Ovary (tissue), 3 donors: Measurements from ENCODE around the gene PLCB4.

ENCODE experiments used
- POLR2A ChIP-seq: fragments of 450-650 bp; IDR thresholded peaks from one replicate; pipeline ENCODE4 v1.6.1; 2017; ENCODE audit warnings: antibody characterized with exemption, mild to moderate bottlenecking, moderate library complexity
- TF ChIP-seq, protein P1 (sequence below), 3 donors: fragments of 450-650 bp in 2 of 3; fragments of 200-600 bp in 1 of 3; IDR thresholded peaks; one replicate each; pipeline versions ENCODE4 v1.5.1 to v1.8.0; 2016 to 2022; ENCODE audit warnings: antibody characterized with exemption in 3 of 3, mild to moderate bottlenecking in 1 of 3
- donor health status: DM: no; HTN: no; CAD: no.

GRCh38 chr20:9488063-9488462, 419.2 kb downstream of the PLCB4 start:
- TF ChIP-seq, protein P1, sequence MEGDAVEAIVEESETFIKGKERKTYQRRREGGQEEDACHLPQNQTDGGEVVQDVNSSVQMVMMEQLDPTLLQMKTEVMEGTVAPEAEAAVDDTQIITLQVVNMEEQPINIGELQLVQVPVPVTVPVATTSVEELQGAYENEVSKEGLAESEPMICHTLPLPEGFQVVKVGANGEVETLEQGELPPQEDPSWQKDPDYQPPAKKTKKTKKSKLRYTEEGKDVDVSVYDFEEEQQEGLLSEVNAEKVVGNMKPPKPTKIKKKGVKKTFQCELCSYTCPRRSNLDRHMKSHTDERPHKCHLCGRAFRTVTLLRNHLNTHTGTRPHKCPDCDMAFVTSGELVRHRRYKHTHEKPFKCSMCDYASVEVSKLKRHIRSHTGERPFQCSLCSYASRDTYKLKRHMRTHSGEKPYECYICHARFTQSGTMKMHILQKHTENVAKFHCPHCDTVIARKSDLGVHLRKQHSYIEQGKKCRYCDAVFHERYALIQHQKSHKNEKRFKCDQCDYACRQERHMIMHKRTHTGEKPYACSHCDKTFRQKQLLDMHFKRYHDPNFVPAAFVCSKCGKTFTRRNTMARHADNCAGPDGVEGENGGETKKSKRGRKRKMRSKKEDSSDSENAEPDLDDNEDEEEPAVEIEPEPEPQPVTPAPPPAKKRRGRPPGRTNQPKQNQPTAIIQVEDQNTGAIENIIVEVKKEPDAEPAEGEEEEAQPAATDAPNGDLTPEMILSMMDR (IDR thresholded peaks at IDR 0.05) = no peak
- no peak for TF ChIP-seq POLR2A
